Peyer's patch (tissue), 4 donors: ENCODE measurements around the gene CRELD2.

Experiments
- CTCF ChIP-seq, 6 experiments: fragments of 450-650 bp in 4 of 6; fragments of 200-600 bp in 2 of 6; sonication (generic) in 1 of 6; IDR thresholded peaks; one replicate each; pipeline ENCODE4 v1.5.1; 2017 to 2019; ENCODE audit warnings: antibody characterized with exemption in 6 of 6, mild to moderate bottlenecking in 3 of 6, moderate library complexity in 1 of 6
- POLR2A ChIP-seq, 2 donors: fragments of 450-650 bp; IDR thresholded peaks; one replicate each; pipeline ENCODE4 v1.5.1; 2017; ENCODE audit warnings: antibody characterized with exemption in 2 of 2, mild to moderate bottlenecking in 2 of 2, moderate library complexity in 2 of 2

- no peak for TF ChIP-seq CTCF (IDR thresholded peaks at IDR 0.05)
- TF ChIP-seq POLR2A (IDR thresholded peaks at IDR 0.05): peak in 1 of 2 donors; percentile 69
These were observed 29.9 kb downstream of the CRELD2 start for GRCh38 chr22:49948116-49948957.
